Measurements from ENCODE around the gene KRTAP10-12.

Gene KRTAP10-12

DNA sequence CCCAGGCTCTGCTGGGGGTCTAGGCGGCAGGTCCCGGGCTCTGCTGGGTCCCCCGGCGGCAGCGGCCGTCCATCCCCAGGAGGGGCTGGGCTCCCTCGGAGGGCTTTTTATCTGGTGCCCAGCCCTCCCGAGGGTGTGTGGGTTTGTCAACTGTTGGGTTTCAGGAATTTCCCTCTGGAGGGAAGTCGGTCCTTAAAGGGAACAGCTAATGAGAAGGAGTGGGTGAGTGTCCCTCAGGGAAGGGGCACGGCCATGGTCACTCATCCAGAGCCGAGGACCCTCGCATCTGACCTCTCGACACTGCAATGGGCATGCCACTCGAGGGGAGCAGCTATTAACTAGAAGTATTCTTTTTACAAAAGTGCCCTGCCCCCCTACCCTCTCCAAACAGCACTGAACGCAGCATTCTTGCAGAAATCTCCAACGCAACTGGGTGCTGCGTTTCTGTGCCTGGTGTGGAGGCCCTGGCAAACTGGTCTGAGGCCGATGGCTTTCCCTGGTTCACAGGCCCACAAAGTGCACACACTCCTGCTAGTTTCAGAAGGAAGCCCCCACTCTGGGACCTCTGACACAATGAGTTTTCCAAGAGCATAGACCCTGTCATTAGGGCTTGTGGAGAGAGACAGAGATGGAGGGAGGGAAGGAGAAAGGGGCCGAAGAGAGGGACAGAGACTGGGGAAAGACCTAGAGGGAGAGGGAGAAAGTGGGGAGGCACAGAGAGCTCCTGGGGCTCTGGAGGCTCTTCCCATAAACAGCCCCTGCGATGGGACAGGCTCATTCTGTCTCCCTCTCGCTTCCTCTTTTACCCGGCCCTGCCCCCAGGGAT is 15.4 kb downstream of the KRTAP10-12 start:
- no peak for DNase-seq (ENCODE audit: low spot score)

DNA sequence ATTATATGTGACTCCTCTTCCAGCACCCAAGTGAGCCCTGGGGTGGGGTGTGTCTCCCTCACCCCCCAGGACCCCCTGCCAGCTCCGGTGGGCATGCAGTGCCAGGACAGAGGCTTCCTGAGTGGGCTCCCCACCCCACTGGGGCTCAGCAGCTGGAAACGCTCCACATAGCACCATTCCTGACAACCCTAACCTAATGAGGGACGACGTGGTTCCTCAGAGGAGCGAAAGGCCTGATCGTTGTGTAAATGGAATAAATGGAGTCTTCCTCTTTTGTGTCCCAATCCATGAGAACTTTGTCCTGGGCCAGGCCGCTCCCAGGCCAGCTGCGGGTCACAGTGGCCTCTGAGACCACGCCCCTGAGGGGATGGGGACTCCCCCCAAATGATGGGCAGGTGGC is 16.2 kb downstream of the KRTAP10-12 start:
- DNase-seq (ENCODE audit: low spot score) = no peak

DNA sequence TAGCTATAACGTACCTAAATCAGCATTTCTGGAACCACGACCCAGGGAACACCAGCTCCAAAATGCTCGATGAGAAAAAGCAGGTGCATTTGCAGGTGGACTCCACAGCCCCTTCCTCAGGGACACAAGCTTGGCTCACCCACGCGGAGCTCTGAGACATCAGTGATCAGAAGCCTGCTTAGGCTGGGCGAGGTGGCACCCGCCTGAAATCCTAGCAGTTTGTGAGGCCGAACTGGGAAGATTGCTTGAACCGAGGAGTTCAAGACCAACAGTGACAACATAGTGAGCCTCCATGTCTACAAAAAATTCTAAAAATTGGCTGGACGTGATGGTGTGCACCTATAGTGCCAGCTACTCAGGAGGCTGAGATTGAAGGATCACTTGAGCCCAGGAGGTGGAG is 16.9 kb downstream of the KRTAP10-12 start:
- DNase-seq (ENCODE audit: low spot score) = no peak

DNA sequence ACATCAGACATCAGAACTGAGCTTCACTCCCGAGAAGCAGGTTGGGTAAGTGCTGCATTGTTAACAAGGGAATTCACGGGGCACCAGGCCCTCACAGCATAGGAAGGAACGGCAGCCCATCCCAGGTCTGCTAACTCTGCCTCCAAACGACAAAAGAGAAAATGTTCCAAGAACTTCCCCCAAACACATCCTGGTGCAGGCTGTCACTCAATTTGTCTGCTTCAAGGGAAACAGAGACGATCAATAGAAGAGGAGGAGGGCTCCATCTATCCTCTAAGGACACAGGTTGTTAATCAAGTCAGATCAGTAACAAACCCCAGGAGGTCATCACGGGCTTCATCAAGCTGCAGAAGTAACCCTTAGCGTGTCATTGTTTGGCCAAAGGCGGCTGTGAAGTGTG is 17.9 kb downstream of the KRTAP10-12 start:
- no peak for DNase-seq (ENCODE audit: low spot score)

DNA sequence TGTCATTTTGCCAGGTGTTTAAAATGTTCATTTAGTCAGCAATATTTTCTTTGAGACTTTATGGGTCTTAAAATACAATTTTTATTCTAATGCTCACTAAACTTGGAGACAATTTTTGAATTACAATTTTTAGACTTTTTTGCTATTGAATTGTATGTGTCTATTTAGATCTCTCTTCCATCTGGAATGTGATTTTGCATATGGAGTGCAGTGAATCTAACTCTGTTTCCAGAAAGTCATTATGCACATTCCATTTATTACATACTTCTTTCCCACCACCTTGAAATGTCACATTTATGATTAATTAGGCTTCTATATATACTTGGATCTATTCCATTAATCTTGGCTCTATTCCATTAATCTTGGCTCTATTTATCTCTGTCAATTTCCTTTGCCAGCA is 20.0 kb downstream of the KRTAP10-12 start:
- DNase-seq (ENCODE audit: low spot score) = no peak

DNA sequence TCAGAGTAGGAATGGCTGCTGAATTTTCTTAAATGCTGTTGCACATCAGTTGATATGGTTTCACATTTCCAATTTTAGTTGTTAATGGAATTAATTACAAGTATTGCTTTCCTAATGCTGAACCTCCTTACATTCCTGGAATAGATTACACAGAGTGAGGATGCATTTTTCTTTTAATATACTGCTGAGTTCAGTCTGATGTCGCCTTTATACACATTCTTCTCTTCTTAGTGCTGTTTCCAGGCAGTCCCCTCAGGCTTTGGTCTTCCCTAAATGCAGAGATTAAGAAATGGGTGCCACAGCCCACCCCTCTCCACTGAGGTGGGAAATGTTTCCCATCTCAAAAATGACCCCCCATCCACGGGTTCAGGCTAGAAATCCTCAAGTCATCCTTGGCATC is 21.1 kb downstream of the KRTAP10-12 start:
- no peak for DNase-seq (ENCODE audit: low spot score)

DNA sequence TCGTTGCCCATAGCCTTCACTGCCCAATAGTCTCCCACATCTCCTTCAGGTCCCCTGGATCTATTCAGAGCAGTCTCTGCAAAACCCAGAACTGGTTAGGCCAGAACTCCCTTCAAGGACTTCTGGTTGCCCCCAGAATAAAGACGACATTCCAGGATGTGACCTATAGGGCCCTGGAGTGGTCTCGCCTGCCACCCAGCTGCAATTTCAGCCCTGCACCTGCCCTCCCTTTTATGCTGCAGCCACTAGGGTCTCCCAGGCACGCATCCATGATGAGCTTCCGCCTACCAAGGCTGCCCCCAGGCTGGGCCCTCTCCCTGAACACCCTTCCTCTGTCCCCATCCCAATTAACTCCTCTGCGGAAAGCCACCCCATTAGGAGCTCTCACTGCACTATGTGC is 21.6 kb downstream of the KRTAP10-12 start:
- no peak for DNase-seq (ENCODE audit: low spot score)

DNA sequence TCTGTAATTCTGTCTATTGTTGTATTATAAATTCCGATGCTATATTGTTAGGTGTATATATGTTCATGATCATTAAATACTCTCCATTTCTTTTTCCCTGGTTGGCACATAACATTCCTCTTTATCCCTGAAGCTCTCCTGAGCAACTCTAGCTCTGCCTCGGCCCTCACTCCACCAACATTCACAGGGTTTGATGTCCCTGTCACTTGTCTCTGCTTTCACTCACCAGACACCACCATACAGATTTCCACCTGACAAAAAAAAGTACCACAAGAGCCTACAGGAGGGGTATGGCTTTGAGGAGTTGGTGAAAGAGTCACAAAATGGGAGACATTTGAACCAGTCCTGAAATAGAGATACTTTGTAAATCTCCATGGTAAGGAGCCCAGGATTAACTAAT is 23.2 kb downstream of the KRTAP10-12 start:
- no peak for DNase-seq (ENCODE audit: low spot score)

DNA sequence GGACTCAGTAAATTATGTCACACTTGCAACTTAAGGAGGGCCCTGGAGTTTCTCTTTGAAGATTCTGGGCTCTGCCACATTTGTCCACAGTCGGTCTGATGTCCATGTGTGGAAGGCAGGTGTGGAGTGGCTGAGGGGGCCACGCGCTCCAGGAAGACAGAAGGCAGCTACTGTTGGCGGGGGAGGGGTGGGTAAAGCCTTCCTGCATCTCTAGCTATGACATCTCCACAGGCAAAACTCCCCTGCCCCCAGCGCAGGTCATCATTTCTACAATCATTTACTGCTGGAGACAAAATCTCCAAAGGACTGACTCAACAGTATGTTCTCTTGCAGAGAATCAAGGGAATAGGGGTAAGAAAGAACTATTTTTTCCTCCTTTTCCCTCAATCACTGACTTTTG is 25.8 kb downstream of the KRTAP10-12 start:
- DNase-seq (ENCODE audit: low spot score) = no peak

DNA sequence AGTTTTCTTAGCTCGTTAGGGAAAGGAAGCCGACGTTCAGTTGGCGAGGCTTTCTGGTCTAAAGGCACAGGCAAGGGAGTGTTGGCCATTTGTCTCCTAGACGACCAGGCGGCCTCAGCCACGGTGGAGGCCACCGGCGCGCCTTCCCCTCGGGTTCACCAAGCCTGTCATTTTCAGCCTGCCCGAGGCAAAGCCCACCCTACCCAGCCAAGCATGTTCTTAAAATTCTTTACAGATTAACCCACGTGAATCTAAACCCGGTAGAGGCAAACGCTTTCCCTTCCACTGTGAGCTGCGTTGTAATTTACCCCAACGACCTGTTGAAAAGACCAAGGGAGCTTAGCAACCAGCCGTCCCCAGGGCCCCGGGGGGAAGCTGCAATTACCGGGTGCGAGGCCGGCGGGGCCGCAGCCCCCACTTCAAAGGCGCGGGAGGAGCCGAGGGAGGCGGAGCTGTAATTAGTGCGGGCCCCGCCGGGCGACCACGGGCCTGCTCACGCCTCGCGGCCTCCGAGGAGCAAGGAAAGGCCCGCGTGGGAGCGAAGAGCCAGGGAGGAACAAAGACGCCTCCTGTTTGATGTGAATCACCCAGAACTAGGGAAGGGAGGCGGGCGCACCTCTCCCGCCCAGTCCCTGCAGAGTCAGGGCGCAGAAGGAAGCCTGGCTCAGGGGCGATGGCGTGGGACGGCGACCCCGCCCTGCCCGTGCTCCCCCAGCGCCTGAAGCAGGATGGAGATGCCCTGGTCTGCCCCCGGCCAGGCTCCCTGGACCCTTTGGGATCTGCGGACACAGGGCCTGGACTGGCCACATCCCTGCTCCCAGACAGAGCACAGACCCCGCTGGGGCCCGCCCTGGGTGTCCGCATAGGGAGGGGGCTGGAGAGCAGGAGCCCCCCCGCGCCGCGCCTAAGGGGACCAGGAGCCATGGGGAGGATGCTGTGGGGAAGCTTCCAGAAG is 26.5 kb downstream of the KRTAP10-12 start:
- no peak for DNase-seq (ENCODE audit: low spot score)

DNA sequence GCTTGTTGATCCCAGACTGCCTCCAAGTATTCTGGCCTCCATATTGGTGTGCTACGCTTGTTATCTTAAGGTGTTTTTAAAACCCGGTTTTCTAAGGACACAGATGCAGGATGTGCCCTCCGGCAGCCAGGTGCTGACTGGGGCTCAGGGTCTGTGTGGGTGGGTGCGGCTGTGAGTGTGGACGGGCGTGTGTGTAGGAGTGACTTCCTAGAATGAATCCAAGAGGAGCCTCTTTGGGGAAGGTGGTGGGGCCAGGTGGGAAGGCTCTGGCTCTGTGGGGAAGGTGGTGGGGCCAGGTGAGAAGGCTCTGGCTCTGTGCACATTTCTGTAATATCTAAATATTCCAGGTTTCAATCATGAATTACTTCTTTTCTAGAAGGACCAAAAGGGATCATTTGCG is 27.2 kb downstream of the KRTAP10-12 start:
- no peak for DNase-seq (ENCODE audit: low spot score)

DNA sequence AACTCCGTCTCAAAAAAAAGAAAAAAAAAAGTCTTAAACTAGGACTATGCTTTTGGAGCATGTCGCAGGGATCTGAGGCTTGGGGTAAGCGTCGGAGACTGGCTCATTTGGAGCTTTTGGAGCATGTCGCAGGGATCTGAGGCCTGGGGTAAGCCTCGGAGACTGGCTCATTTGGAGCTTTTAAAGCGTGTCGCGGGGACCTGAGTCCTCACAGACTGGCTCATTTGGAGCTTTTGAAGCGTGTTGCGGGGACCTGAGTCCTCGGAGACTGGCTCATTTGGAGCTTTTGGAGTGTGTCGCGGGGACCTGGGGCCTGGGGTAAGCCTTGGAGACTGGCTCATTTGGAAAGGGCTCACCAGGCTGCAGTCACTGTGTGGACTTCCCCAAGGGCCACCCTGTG is 28.0 kb downstream of the KRTAP10-12 start:
- no peak for DNase-seq (ENCODE audit: low spot score)

DNA sequence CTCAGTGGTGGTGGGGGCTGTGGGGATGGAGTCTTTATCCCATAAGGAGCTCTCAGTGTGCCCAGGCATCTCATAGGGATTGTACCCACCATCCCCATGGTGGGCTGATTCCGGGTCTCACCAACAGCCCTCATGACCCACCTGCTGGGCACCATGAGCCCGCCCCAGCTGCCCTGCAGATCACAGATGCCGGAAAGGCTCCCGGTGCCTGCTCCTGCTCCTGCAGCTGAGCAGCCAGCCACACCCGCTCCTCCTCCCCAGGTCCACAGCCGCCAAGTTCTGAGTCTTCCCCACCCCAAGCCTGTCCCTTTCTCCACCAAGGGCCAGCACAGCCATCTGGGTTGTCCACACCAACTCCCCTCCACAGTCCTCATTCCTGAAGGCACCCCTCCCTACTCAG is 29.9 kb downstream of the KRTAP10-12 start:
- DNase-seq (ENCODE audit: low spot score) = no peak

DNA sequence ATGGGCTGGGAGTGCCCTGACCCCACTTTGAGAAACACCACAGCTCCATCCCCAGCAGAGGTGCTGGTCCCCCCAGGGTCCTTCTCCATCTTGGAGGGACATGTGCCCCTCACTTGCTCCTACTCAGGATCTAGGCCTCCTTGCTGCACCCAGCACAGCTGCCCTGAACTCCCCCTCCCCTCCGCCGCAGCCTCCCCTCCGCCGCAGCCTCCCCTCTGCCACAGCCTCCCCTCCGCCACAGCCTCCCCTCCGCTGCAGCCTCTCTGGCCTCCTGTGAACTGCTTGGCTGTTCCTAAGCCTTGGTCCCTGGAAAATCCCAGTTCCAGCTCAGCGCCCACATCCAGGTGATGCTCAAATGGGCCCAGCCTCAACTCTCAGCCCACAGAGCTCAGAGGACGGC is 30.3 kb downstream of the KRTAP10-12 start:
- DNase-seq (ENCODE audit: low spot score) = no peak

DNA sequence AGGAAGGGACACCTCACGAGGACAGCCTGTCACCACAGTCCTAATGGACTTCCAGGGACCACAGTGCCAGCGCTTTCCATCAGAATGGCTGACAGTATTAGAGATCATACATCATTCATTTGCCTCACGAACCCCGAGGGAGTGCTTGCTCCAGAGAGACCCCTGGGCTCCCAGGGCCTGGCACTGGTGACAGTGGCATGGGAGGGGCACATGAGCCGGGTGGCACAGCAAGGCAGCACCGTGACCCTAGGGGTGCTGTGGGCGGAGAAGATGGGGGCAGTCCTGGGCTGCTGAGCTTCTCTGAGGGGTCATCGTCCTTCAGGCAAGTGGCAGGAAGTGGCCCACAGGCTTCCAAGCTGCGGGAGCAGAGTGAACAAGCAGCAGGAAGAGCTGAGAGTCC is 30.8 kb downstream of the KRTAP10-12 start:
- no peak for DNase-seq (ENCODE audit: low spot score)

DNA sequence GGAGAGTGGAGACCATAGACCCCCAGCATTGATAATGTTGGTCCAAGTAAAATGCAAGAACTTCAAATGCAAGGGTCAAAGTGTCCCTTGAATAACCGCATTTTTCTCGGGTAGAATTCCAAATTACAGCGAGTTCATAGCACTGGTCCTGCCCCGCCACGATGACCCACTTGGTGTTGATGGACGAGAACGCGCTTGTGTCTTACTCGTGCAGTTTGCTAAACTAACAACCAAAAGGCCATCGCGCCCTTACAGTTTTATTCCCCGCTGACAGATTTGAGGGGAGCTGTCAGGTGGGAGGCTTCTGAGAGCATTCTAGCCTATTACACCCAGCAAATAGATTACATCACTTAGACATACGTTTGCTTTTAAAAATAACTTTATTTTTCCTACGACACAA is 31.7 kb downstream of the KRTAP10-12 start:
- DNase-seq (ENCODE audit: low spot score) = no peak

DNA sequence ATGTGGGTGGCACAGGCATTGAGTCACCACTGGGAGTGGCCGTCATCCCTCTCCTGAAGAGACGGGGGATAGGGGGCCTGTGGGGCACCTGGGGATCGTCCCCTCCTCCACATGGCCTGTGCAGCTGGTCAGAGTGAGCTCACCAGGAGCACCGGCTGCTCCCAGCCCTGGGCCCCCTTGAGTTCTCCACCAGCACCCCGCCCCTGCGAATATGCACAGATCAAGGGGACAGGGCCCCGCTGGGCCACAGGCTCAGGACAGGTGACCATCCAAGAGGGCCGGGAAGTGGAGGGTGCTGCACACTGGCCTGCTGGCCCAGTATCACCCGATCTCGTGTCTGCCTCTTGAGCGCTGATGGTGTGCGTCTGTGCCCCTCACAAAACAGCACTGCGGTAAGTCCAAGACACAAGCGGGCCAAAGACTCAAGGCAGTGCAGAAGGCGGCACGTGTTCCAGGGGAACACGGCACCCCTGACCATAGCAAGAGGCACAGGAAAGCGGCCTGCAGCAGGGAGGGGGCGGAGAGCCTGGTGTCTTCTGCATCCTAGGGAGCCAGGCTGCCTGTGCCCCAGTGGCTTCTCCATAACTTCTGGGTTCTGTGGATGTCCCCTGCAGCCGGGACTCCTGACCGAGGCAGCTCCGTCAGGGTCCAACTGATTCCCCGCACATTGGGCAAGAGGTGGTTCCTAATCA is 32.5 kb downstream of the KRTAP10-12 start:
- DNase-seq (ENCODE audit: low spot score) = no peak

DNA sequence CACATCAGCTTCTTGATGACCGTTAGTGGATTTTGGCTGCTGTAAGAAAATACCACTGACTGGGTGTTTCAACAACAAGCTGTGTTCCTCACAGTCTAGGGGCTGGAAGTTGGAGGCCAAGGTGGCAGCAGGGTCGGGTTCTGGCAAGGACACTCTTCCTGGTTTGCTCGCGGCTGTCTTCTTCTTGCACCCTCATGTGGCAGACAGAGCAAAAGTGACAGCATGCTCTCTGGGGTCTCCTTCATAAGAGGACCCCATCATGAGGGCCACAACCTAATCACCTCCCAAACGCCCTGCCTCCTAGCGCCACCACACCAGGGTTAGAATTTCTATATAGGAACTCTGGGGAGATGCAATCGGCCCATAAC is 33.0 kb downstream of the KRTAP10-12 start:
- no peak for DNase-seq (ENCODE audit: low spot score)

DNA sequence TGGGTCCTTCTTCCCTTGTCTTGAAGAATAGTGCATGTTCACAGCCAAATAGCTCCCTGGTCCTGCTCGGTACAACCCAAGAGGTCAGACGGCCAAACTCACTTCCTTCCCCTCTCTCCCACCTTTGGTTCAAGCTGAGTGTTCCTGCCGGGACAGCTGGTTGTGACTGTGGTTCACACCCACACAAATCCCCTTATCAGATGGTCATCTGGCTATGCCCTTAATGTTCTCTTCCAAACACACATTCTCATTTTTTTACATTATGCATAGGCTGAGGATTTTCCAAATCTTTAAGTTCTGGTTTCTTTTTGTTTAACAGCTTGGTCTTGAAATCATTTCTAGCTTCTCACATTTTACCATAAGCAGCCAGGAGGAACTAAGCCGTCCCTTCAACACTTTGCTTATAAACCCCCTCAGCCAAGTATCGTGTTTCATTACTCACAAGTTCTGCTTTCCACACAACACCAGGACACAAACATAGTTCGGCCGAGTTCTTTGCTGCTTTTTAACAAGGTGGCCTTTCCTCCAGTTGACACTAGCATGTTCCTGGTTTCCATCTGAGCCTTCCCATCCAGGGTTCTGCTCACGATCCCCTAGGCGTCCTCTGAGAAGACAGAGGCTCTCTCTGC is 34.1 kb downstream of the KRTAP10-12 start:
- no peak for DNase-seq (ENCODE audit: low spot score)

DNA sequence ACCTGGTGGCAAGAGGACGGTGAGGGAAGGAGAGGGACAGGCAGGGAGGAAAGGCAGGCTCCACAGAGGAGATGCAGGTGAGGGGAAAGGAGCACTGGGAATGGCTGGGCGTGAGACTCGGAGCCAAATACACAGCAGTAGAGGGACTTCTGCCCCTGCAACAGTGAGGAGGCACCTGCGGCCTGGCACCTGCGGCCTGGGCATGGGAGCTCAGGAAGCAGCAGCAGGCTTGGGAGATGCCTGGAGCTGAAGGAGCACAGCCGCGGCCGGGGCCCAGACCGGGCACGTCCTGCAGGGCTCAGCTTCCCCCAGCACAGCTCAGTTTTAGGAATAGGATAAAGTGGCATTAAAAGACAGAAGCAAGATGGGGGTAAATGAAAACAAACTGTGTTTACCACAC is 35.3 kb downstream of the KRTAP10-12 start:
- DNase-seq (ENCODE audit: low spot score) = no peak

DNA sequence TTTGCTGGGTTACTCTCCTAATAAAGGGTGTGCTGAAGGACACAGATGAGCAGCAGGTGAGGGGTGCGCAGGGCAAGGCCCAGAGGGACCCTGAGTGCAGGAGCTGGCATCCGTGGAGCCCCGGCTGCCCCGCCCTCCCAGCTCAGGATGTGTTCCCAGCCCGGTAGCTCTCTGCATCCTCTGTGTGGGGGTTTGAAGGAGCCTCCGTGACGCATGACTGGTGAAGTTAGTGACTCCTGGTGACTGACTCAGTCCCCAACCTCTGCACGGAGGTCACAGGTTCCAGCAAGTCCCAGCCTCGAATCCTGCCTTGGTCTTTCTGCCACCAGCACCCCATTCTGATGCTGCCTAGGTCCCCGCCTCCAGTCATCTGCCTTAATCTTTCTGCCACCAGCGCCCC is 36.0 kb downstream of the KRTAP10-12 start:
- no peak for DNase-seq (ENCODE audit: low spot score)

DNA sequence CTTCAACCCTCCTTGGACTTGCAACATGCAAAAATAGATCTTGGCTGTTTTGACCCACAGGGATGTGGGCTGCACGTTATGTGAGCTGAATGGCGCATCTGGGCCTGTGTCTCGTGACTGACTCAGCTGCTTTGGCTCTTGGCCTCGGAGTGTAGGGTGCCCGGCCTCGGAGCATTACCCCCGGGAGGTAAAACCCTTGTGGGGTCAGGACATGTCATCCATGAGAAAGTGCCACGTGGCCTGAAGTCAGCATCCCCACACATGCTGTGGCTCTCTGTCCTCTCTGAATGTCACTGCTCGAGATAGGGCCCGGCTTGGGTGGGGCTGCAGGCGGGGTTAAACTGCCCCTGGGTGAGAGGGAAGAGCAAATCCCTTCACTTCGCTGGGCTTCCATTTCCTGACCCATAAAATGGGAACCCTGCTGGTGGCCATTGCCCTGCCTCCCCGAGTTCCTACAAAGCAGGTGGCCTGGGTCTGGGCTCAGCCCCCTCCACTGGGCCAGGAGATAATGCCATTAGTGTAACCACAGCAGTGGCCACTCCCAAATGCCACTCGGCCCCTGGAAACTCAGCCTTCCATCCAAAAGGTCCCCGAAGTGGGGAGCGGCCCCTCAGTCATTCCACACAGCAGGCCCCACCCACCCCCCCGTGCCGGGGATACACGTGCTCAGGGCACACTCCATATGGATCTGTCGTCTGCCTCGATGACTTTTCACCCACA is 37.2 kb downstream of the KRTAP10-12 start:
- DNase-seq (ENCODE audit: low spot score) = no peak

All from hematopoietic multipotent progenitor cell treated with erythropoietin and hydrocortisone succinate and interleukin-3 and kit ligand, for 17 days (in vitro differentiated cells).